ENCODE results near the gene PIGQ.

The PIGQ gene

GRCh38 chr16:556474-557173, 13.1 kb upstream of the PIGQ start:
- H3K4me3 ChIP-seq (ENCODE audit: low read depth, low read length), result no peak overlapping the region
- no peak overlapping the region for H3K27ac ChIP-seq (ENCODE audit: low read depth, low read length)
- no peaks in the 10 kb centered on the region for H3K79me2 ChIP-seq (ENCODE audit: control insufficient read depth, insufficient read depth, low read length, unreplicated experiment)
- peaks cover 3% of the 10 kb centered on the region; the same call in 1 of the 2 replicates for H3K36me3 ChIP-seq (ENCODE audit: insufficient read depth, low read length)
- H2AFZ ChIP-seq (ENCODE audit: low read length, unreplicated experiment), result no peak overlapping the region
- H3K27me3 ChIP-seq (ENCODE audit: insufficient read depth, low read length), result peaks cover 23% of the 10 kb centered on the region
- H3K4me1 ChIP-seq (ENCODE audit: control insufficient read depth, insufficient read depth, low read length, unreplicated experiment), result peaks cover 22% of the 10 kb centered on the region

DNA sequence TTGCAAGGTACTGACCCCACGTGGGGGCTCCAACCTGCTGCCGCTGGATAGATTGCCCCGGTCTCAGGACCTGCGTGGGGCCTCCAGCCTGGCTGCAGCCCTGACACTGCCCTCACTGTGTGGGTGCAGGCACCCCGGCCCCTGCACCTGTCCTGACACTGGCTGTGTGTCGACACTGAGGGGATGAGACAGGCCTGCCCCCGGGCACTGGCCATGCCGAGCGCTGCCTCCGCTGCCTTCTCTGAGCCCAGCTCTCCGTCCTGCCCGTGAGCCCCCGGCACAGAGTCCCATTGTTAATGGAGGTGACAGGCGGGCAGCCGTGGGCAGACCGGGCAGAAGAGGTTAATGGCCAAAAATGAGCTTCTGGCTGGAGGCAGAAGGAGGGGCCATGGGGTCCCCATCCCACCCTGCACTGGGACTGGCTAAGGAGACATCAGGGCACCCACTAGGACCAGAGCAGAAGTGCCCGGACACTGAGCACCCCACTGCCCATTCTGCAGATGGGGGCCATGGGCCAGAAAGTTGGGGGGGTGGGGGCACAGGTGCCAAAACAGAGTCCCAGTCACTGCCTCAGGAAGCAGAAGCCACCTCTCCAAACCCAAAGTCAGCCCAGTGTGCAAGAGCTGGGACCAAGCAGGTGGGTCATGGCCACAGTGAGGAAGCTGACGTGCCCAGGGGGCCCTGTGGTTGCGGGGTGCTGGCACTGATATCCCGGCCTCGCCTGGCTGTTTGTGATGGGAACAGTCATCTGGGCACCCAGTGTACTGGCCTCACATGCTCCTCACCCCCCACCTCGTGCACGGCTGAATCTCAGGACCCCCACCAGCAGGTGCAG, 12.1 kb upstream of the PIGQ start:
- H3K4me3 ChIP-seq (ENCODE audit: low read depth, low read length), result no peak overlapping the region
- H3K27me3 ChIP-seq (ENCODE audit: insufficient read depth, low read length), result peaks cover 28% of the 10 kb centered on the region
- H3K79me2 ChIP-seq (ENCODE audit: control insufficient read depth, insufficient read depth, low read length, unreplicated experiment), result no peaks in the 10 kb centered on the region
- no peak overlapping the region for H3K27ac ChIP-seq (ENCODE audit: low read depth, low read length)
- H3K4me1 ChIP-seq (ENCODE audit: control insufficient read depth, insufficient read depth, low read length, unreplicated experiment), result peaks cover 22% of the 10 kb centered on the region
- no peak overlapping the region for H2AFZ ChIP-seq (ENCODE audit: low read length, unreplicated experiment)
- H3K36me3 ChIP-seq (ENCODE audit: insufficient read depth, low read length), result no peaks in the 10 kb centered on the region

DNA sequence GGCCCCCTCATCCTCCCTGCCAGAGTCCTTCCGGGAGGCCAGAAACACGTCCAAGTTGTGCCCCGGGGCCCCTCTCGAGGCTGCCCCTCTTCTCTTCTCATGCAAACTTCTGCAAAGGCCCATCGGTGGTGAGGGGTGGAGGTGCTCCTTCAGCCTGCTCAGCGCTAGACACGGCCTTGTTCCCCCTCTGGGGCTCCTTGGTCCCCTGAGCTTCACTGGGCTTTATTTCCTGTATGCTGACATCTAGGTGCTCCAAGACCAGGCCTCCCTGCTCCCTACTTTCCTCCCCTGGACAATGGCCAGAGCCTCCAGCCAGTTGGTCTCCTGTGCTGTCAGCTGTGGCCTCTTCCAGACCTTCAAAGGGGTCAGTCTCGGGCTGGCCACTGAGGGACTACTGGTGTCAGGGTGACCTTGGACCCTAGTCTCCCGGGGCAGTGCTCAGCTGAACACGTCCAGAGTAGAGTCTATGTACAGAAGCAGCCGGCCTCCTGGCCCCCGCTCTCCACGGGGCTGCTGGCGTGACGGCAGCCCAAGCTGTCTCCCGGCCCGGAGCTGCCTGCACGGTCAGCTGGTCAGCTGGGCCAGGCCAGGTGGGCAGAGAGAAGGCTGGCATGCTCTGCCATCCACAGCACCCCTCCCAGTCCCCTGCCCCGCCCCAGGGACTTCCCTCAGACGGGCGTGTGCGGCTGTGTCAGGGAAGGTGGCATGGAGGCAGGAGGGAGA, 11.3 kb upstream of the PIGQ start:
- peaks cover 28% of the 10 kb centered on the region for H3K27me3 ChIP-seq (ENCODE audit: insufficient read depth, low read length)
- H3K36me3 ChIP-seq (ENCODE audit: insufficient read depth, low read length), result no peaks in the 10 kb centered on the region
- no peak overlapping the region for H3K4me3 ChIP-seq (ENCODE audit: low read depth, low read length)
- no peak overlapping the region for H2AFZ ChIP-seq (ENCODE audit: low read length, unreplicated experiment)
- no peaks in the 10 kb centered on the region for H3K79me2 ChIP-seq (ENCODE audit: control insufficient read depth, insufficient read depth, low read length, unreplicated experiment)
- H3K27ac ChIP-seq (ENCODE audit: low read depth, low read length), result no peak overlapping the region
- peaks cover 19% of the 10 kb centered on the region for H3K4me1 ChIP-seq (ENCODE audit: control insufficient read depth, insufficient read depth, low read length, unreplicated experiment)

- H2AFZ ChIP-seq (ENCODE audit: low read length, unreplicated experiment), result no peak overlapping the region
- no peak overlapping the region for H3K4me3 ChIP-seq (ENCODE audit: low read depth, low read length)
- H3K27ac ChIP-seq (ENCODE audit: low read depth, low read length), result no peak overlapping the region
- H3K36me3 ChIP-seq (ENCODE audit: insufficient read depth, low read length), result no peaks in the 10 kb centered on the region
- H3K4me1 ChIP-seq (ENCODE audit: control insufficient read depth, insufficient read depth, low read length, unreplicated experiment), result peaks cover 14% of the 10 kb centered on the region
- no peaks in the 10 kb centered on the region for H3K79me2 ChIP-seq (ENCODE audit: control insufficient read depth, insufficient read depth, low read length, unreplicated experiment)
- peaks cover 28% of the 10 kb centered on the region for H3K27me3 ChIP-seq (ENCODE audit: insufficient read depth, low read length)
Observed at GRCh38 chr16:559021-559380, 10.8 kb upstream of the PIGQ start.

- Histone ChIP-seq H3K79me2 (ENCODE audit: control insufficient read depth, insufficient read depth, low read length, unreplicated experiment) (no peaks in the 10 kb centered on the region), H3K27ac (ENCODE audit: low read depth, low read length) (no peak overlapping the region), H3K27me3 (ENCODE audit: insufficient read depth, low read length) (peaks cover 28% of the 10 kb centered on the region), H2AFZ (ENCODE audit: low read length, unreplicated experiment) (no peak overlapping the region), H3K4me1 (ENCODE audit: control insufficient read depth, insufficient read depth, low read length, unreplicated experiment) (peaks cover 8% of the 10 kb centered on the region), H3K36me3 (ENCODE audit: insufficient read depth, low read length) (no peaks in the 10 kb centered on the region), H3K4me3 (ENCODE audit: low read depth, low read length) (no peak overlapping the region)
Observed at GRCh38 chr16:559411-560203, 10.2 kb upstream of the PIGQ start.

DNA sequence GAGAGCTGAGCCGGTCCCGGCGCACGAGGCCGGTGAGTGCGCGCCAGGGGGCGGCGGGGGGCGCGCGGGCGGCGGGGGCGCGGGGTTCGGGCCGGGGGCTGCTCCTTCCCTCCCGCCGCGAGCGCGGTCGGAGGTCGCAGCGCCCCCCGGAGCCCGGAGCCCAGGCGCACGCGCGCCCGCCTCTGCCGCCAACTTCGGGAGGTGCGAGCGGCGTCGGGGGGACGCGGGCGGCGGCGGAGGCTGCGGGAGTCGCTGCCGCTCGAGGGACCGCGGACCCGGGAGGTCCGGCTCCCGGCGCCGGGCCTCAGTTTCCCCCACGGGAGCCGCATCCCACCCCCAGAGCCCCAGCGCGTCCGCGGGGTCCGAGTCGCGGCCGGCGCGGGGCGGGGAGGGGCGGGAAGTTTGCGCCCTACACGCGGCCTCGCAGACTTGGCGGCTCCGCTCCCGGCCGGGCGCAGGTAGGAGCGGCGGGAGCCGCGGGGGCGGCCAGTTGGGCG, 9.5 kb upstream of the PIGQ start, which contains the start of gene PRR35:
Gene PRR35, plus strand, starts transcription at position 191 of the 497 bp plus-strand sequence. CDS start 2,901 bp downstream, outside the sequence.
- peaks cover 28% of the 10 kb centered on the region for H3K27me3 ChIP-seq (ENCODE audit: insufficient read depth, low read length)
- H3K4me1 ChIP-seq (ENCODE audit: control insufficient read depth, insufficient read depth, low read length, unreplicated experiment), result peaks cover 3% of the 10 kb centered on the region
- H3K27ac ChIP-seq (ENCODE audit: low read depth, low read length), result no peak within 1 kb of the TSS
- H3K36me3 ChIP-seq (ENCODE audit: insufficient read depth, low read length), result no peaks in the 10 kb centered on the region
- no peak within 1 kb of the TSS for H2AFZ ChIP-seq (ENCODE audit: low read length, unreplicated experiment)
- no peak within 1 kb of the TSS for H3K4me3 ChIP-seq (ENCODE audit: low read depth, low read length)
- no peaks in the 10 kb centered on the region for H3K79me2 ChIP-seq (ENCODE audit: control insufficient read depth, insufficient read depth, low read length, unreplicated experiment)

- peaks cover 28% of the 10 kb centered on the region for H3K27me3 ChIP-seq (ENCODE audit: insufficient read depth, low read length)
- H3K4me3 ChIP-seq (ENCODE audit: low read depth, low read length), result no peak overlapping the region
- H3K36me3 ChIP-seq (ENCODE audit: insufficient read depth, low read length), result no peaks in the 10 kb centered on the region
- H3K27ac ChIP-seq (ENCODE audit: low read depth, low read length), result no peak overlapping the region
- no peaks in the 10 kb centered on the region for H3K79me2 ChIP-seq (ENCODE audit: control insufficient read depth, insufficient read depth, low read length, unreplicated experiment)
- H3K4me1 ChIP-seq (ENCODE audit: control insufficient read depth, insufficient read depth, low read length, unreplicated experiment), result no peaks in the 10 kb centered on the region
- H2AFZ ChIP-seq (ENCODE audit: low read length, unreplicated experiment), result no peak overlapping the region
Observed at GRCh38 chr16:560701-561412, 8.9 kb upstream of the PIGQ start.

DNA sequence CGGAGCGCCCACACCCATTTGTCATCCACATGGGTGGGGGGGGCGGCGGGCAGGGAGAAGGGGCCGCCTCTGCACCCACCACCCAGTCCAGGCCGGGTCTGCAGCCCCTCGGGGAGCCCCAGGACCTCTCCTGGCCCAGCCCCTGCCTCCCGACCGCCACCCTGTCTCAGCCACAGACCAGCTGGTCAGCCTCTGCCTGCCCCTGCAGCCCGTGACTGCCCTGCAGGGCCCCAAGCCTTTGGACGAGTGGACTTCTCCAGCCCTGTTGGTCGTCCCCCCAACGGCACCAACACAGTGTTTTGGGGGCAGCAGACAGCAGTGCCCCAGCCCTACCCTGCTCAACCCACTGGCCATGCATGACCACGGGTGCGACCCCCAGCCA, 8.4 kb upstream of the PIGQ start:
- H3K27me3 ChIP-seq (ENCODE audit: insufficient read depth, low read length), result peaks cover 28% of the 10 kb centered on the region
- peaks cover 4% of the 10 kb centered on the region for H3K4me1 ChIP-seq (ENCODE audit: control insufficient read depth, insufficient read depth, low read length, unreplicated experiment)
- no peaks in the 10 kb centered on the region for H3K36me3 ChIP-seq (ENCODE audit: insufficient read depth, low read length)
- H3K79me2 ChIP-seq (ENCODE audit: control insufficient read depth, insufficient read depth, low read length, unreplicated experiment), result no peaks in the 10 kb centered on the region
- H3K27ac ChIP-seq (ENCODE audit: low read depth, low read length), result no peak overlapping the region
- no peak overlapping the region for H3K4me3 ChIP-seq (ENCODE audit: low read depth, low read length)
- no peak overlapping the region for H2AFZ ChIP-seq (ENCODE audit: low read length, unreplicated experiment)

GRCh38 chr16:561957-562938, 7.5 kb upstream of the PIGQ start:
- no peak overlapping the region for H2AFZ ChIP-seq (ENCODE audit: low read length, unreplicated experiment)
- no peak overlapping the region for H3K4me3 ChIP-seq (ENCODE audit: low read depth, low read length)
- H3K36me3 ChIP-seq (ENCODE audit: insufficient read depth, low read length), result no peaks in the 10 kb centered on the region
- H3K4me1 ChIP-seq (ENCODE audit: control insufficient read depth, insufficient read depth, low read length, unreplicated experiment), result peaks cover 12% of the 10 kb centered on the region
- no peak overlapping the region for H3K27ac ChIP-seq (ENCODE audit: low read depth, low read length)
- H3K27me3 ChIP-seq (ENCODE audit: insufficient read depth, low read length), result peaks cover 28% of the 10 kb centered on the region
- H3K79me2 ChIP-seq (ENCODE audit: control insufficient read depth, insufficient read depth, low read length, unreplicated experiment), result no peaks in the 10 kb centered on the region

All from ACC112 (cell line).